Activated naive CD4-positive, alpha-beta T cell treated with anti-CD3 and anti-CD28 coated beads, Interleukin-2, amount 10 ng/mL, durations not matched to agents 7 days and 5 days (primary cell): ENCODE results near the gene SMTN.

ENCODE experiments used
- CTCF ChIA-PET: fragments of 350-600 bp; sonication (Branson Sonifier 250); formaldehyde crosslinking; loops from one replicate; lab custom pipeline; 2021; ENCODE audit warnings: antibody characterized with exemption; lab: Charles Lee
- DNase-seq: peaks from one replicate; pipeline ENCODE4 v3.0.0-alpha.2; 2020
- H3K27ac Mint-ChIP-seq: one replicate; pipeline ENCODE4 v1.8.0; 2021; ENCODE audit warnings: mild to moderate bottlenecking, moderate library complexity, mixed read lengths
- H3K27me3 Mint-ChIP-seq: one replicate; pipeline ENCODE4 v1.8.0; 2021; ENCODE audit warnings: mild to moderate bottlenecking, mixed read lengths
- H3K36me3 Mint-ChIP-seq: one replicate; pipeline ENCODE4 v1.8.0; 2021; ENCODE audit warnings: mixed read lengths
- H3K4me1 Mint-ChIP-seq: one replicate; pipeline ENCODE4 v1.8.0; 2021; ENCODE audit warnings: mixed read lengths
- H3K4me3 Mint-ChIP-seq: one replicate; pipeline ENCODE4 v1.8.0; 2021; ENCODE audit warnings: mild to moderate bottlenecking, moderate library complexity, mixed read lengths
- H3K9me3 Mint-ChIP-seq: one replicate; pipeline ENCODE4 v1.8.0; 2021; ENCODE audit warnings: mixed read lengths

Gene SMTN

GRCh38 chr22:31142285-31142684 is 61.2 kb downstream of the SMTN start:
- no peak overlapping the region for H3K27ac Mint-ChIP-seq
- no peaks in the 10 kb centered on the region for H3K36me3 Mint-ChIP-seq
- CTCF ChIA-PET, result no interaction called here
- no peak for DNase-seq
- H3K4me3 Mint-ChIP-seq, result no peak overlapping the region
- H3K4me1 Mint-ChIP-seq, result peaks cover 8% of the 10 kb centered on the region
- peaks cover 5% of the 10 kb centered on the region for H3K9me3 Mint-ChIP-seq
- peaks cover 32% of the 10 kb centered on the region for H3K27me3 Mint-ChIP-seq

GRCh38 chr22:31143038-31143437 is 61.9 kb downstream of the SMTN start:
- CTCF ChIA-PET, result no interaction called here
- Mint-ChIP-seq H3K4me3 (no peak overlapping the region), H3K27ac (no peak overlapping the region)

DNA sequence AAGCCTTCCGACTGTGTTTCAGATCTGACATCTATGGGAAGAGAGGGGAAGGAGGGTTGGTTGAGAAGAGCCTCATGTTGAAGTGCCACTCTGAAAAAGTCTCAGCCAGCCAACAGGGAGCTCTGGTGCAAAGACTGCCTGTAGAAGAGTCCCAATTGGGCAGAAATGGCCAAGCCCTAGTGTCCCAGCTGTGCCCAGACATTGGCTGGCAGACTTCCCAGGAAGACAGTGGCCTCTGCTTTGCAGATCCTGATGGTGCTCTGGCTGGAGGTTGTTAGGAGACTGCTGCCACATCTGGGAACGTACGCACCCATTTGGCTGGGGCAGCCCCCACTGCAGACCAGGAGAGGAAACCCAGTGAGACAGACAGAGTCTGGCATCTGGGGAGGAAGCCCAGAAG is 62.4 kb downstream of the SMTN start:
- DNase-seq, result no peak
- CTCF ChIA-PET, result interaction anchor here (1.5 kb wide), 1 partner anchor 36 kb away, joined by 8 read pairs; the partner anchor contains the start of gene SELENOM
- no peaks in the 10 kb centered on the region for H3K36me3 Mint-ChIP-seq
- no peak overlapping the region for H3K27ac Mint-ChIP-seq
- no peak overlapping the region for H3K4me3 Mint-ChIP-seq
- peaks cover 8% of the 10 kb centered on the region for H3K4me1 Mint-ChIP-seq
- H3K27me3 Mint-ChIP-seq, result peaks cover 35% of the 10 kb centered on the region
- H3K9me3 Mint-ChIP-seq, result peaks cover 8% of the 10 kb centered on the region

More at GRCh38 chr22:31143038-31143437, 61.9 kb downstream of the SMTN start:
- Mint-ChIP-seq H3K36me3 (no peaks in the 10 kb centered on the region), H3K27me3 (peaks cover 32% of the 10 kb centered on the region), H3K4me1 (peaks cover 8% of the 10 kb centered on the region), H3K9me3 (peaks cover 8% of the 10 kb centered on the region)
- DNase-seq, result no peak

- Mint-ChIP-seq H3K4me3 (no peak overlapping the region), H3K4me1 (peaks cover 8% of the 10 kb centered on the region), H3K36me3 (no peaks in the 10 kb centered on the region), H3K9me3 (peaks cover 8% of the 10 kb centered on the region), H3K27ac (no peak overlapping the region), H3K27me3 (peaks cover 42% of the 10 kb centered on the region)
- CTCF ChIA-PET, result interaction anchor here (1.0 to 1.5 kb wide), 2 partner anchors 37 to 55 kb away, joined by 3 to 8 read pairs; partner anchors contain the start of gene SELENOM
- DNase-seq, result no peak
These were observed 63.1 kb downstream of the SMTN start for GRCh38 chr22:31144223-31144622.

- no peaks in the 10 kb centered on the region for H3K36me3 Mint-ChIP-seq
- H3K4me3 Mint-ChIP-seq, result no peak overlapping the region
- CTCF ChIA-PET, result interaction anchor here (0.7 to 1.7 kb wide), 8 partner anchors 40 to 386 kb away, joined by 3 to 13 read pairs (median 4); partner anchors contain the start of gene SELENOM
- DNase-seq, result no peak
- peaks cover 8% of the 10 kb centered on the region for H3K9me3 Mint-ChIP-seq
- peaks cover 31% of the 10 kb centered on the region for H3K27me3 Mint-ChIP-seq
- H3K27ac Mint-ChIP-seq, result no peak overlapping the region
- H3K4me1 Mint-ChIP-seq, result peaks cover 8% of the 10 kb centered on the region
These were observed 67.4 kb downstream of the SMTN start for GRCh38 chr22:31148488-31148887.

DNA sequence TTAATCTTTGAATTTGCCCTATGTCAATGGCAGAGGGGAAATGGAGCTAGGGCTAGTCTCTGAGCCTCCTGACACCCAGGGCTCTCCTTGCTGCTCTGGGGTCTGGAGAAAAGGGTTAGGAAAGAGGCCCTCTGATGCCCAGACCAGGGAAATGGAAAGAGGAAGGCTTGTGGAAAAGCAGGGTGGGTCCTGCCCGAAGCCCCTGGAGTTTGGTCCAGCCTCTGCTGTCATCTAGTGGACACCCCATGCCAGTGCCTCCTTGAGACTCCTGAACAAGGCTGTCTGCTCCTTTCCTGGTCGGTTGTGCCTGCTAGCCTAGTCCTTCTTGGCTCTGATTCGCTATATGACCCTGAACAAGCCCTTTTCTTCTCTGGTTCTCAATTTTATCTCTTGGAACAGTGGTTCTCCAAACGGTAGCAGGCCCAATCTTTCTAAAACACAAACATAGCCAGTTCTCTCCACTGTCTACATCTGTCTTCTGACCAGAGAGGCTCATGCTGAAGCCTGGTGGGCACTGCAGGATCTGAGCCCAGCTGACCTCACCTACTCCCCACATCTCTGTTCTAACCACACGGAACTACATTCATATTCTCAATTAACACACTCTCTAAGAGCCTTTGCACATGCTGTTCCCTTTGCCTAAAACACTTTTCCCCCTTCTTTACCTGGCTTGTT is 68.0 kb downstream of the SMTN start:
- Mint-ChIP-seq H3K4me1 (peaks cover 6% of the 10 kb centered on the region), H3K36me3 (no peaks in the 10 kb centered on the region), H3K4me3 (no peak overlapping the region), H3K27me3 (peaks cover 35% of the 10 kb centered on the region), H3K9me3 (peaks cover 8% of the 10 kb centered on the region), H3K27ac (no peak overlapping the region)
- CTCF ChIA-PET, result interaction anchor here (0.6 to 1.8 kb wide), 9 partner anchors 10 to 386 kb away, joined by 3 to 13 read pairs (median 4); partner anchors contain the start of genes RNF185 and SELENOM
- peak; percentile 55 for DNase-seq

- Mint-ChIP-seq H3K36me3 (no peaks in the 10 kb centered on the region), H3K27me3 (peaks cover 32% of the 10 kb centered on the region), H3K9me3 (peaks cover 6% of the 10 kb centered on the region), H3K4me3 (no peak overlapping the region), H3K4me1 (no peaks in the 10 kb centered on the region), H3K27ac (no peak overlapping the region)
- no peak for DNase-seq
- CTCF ChIA-PET, result interaction anchor here (1.3 to 1.8 kb wide), 3 partner anchors 9 to 119 kb away, joined by 3 to 9 read pairs (median 4); partner anchors contain the start of gene RNF185
These were observed 69.5 kb downstream of the SMTN start for GRCh38 chr22:31150615-31151014.

- Mint-ChIP-seq H3K4me1 (no peaks in the 10 kb centered on the region), H3K36me3 (no peaks in the 10 kb centered on the region), H3K4me3 (no peak overlapping the region), H3K27ac (no peak overlapping the region), H3K27me3 (peaks cover 39% of the 10 kb centered on the region), H3K9me3 (peaks cover 6% of the 10 kb centered on the region)
- DNase-seq, result no peak
- CTCF ChIA-PET, result interaction anchor here (1.8 kb wide), 1 partner anchor 118 kb away, joined by 3 read pairs; no protein-coding TSS in a partner anchor
These were observed 70.8 kb downstream of the SMTN start for GRCh38 chr22:31151872-31152271.

GRCh38 chr22:31153357-31153756 is 72.2 kb downstream of the SMTN start:
- H3K4me3 Mint-ChIP-seq, result no peak overlapping the region
- no peak overlapping the region for H3K27ac Mint-ChIP-seq
- no peak for DNase-seq
- CTCF ChIA-PET, result no interaction called here
- H3K4me1 Mint-ChIP-seq, result no peaks in the 10 kb centered on the region
- H3K36me3 Mint-ChIP-seq, result no peaks in the 10 kb centered on the region
- H3K9me3 Mint-ChIP-seq, result no peaks in the 10 kb centered on the region
- H3K27me3 Mint-ChIP-seq, result peaks cover 41% of the 10 kb centered on the region
